Stimulated activated CD8-positive, alpha-beta memory T cell treated with anti-CD3 and anti-CD28 coated beads, Interleukin-15, amount 100 ng/mL, for 48 hours (primary cell): ENCODE data around the gene GATB.

Experiments used
- DNase-seq, 2 donors: peaks; one replicate each; pipeline ENCODE4 v3.0.0-alpha.2; 2020; ENCODE audit warnings: low read depth in 2 of 2

GATB gene

GRCh38 chr4:151653548-151653918 is 107.3 kb downstream of the GATB start:
- no peak for DNase-seq

GRCh38 chr4:151652841-151653547 is 107.8 kb downstream of the GATB start:
- no peak for DNase-seq

- DNase-seq = no peak
Observed at GRCh38 chr4:151651496-151651895, 109.3 kb downstream of the GATB start.

- DNase-seq = no peak
Observed at GRCh38 chr4:151649479-151649878, 111.3 kb downstream of the GATB start.

GRCh38 chr4:151646322-151646721 is 114.5 kb downstream of the GATB start:
- DNase-seq = no peak

GRCh38 chr4:151644622-151645021 is 116.2 kb downstream of the GATB start:
- DNase-seq = no peak

- DNase-seq = no peak
Observed at GRCh38 chr4:151643564-151643963, 117.2 kb downstream of the GATB start.

GRCh38 chr4:151641983-151642382 is 118.8 kb downstream of the GATB start:
- no peak for DNase-seq

- DNase-seq = no peak
Observed at GRCh38 chr4:151641167-151641566, 119.6 kb downstream of the GATB start.

GRCh38 chr4:151640381-151640780 is 120.4 kb downstream of the GATB start:
- no peak for DNase-seq

GRCh38 chr4:151638295-151638858 is 122.4 kb downstream of the GATB start:
- DNase-seq = no peak

- no peak for DNase-seq
Observed at GRCh38 chr4:151631349-151631748, 129.5 kb downstream of the GATB start.

GRCh38 chr4:151629097-151629783 is 131.6 kb downstream of the GATB start:
- no peak for DNase-seq

- DNase-seq = no peak
Observed at GRCh38 chr4:151628001-151628608, 132.7 kb downstream of the GATB start.

GRCh38 chr4:151627491-151627890 is 133.3 kb downstream of the GATB start:
- no peak for DNase-seq

- DNase-seq = no peak
Observed at GRCh38 chr4:151626751-151627150, 134.1 kb downstream of the GATB start.

- DNase-seq = no peak
Observed at GRCh38 chr4:151626228-151626627, 134.6 kb downstream of the GATB start.

- no peak for DNase-seq
Observed at GRCh38 chr4:151624626-151625565, 135.9 kb downstream of the GATB start.
